GM12865 (cell line): Measurements from ENCODE around the gene TSHZ2.

Source experiments
- DNase-seq: peaks from one replicate; pipeline ENCODE4 v3.0.0; 2010; ENCODE audit warnings: low read depth
- H3K4me3 ChIP-seq: 2 replicates; pipeline ENCODE4 v1.5.1; 2011; ENCODE audit warnings: mild to moderate bottlenecking, low read depth, low read length, control low read depth
- TF ChIP-seq, protein P1 (sequence below): IDR thresholded peaks from 2 replicates; pipeline ENCODE4 v1.5.1; 2011; ENCODE audit warnings: low read length, control low read depth, low read depth, inconsistent platforms; ENCODE audit not compliant: insufficient read depth; ENCODE audit errors: missing control alignments

The TSHZ2 gene

GRCh38 chr20:53032478-53032932 is 60.3 kb downstream of the TSHZ2 start:
- TF ChIP-seq, protein P1, sequence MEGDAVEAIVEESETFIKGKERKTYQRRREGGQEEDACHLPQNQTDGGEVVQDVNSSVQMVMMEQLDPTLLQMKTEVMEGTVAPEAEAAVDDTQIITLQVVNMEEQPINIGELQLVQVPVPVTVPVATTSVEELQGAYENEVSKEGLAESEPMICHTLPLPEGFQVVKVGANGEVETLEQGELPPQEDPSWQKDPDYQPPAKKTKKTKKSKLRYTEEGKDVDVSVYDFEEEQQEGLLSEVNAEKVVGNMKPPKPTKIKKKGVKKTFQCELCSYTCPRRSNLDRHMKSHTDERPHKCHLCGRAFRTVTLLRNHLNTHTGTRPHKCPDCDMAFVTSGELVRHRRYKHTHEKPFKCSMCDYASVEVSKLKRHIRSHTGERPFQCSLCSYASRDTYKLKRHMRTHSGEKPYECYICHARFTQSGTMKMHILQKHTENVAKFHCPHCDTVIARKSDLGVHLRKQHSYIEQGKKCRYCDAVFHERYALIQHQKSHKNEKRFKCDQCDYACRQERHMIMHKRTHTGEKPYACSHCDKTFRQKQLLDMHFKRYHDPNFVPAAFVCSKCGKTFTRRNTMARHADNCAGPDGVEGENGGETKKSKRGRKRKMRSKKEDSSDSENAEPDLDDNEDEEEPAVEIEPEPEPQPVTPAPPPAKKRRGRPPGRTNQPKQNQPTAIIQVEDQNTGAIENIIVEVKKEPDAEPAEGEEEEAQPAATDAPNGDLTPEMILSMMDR: no peak
- H3K4me3 ChIP-seq: no peak overlapping the region
- DNase-seq: no peak

DNA sequence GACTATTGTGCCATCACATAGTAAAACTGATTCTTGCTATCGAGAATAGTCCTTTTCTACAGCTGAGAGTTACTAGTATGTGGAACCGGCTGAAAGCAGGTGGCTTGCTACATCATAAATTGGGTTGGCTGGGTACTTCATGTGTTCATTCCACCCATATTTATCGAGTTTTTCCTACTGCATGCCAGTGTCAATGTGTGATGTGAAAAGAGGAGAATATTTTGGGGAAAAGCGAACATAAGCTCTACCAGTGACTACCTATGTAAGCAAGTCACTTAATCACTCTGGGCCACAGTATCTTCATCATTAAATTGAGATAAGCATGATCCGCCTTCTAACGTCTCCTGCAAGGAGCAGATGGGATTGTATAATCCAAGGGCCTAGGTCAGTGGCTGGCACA is 61.0 kb downstream of the TSHZ2 start:
- TF ChIP-seq, protein P1: no peak
- no peak overlapping the region for H3K4me3 ChIP-seq
- no peak for DNase-seq

DNA sequence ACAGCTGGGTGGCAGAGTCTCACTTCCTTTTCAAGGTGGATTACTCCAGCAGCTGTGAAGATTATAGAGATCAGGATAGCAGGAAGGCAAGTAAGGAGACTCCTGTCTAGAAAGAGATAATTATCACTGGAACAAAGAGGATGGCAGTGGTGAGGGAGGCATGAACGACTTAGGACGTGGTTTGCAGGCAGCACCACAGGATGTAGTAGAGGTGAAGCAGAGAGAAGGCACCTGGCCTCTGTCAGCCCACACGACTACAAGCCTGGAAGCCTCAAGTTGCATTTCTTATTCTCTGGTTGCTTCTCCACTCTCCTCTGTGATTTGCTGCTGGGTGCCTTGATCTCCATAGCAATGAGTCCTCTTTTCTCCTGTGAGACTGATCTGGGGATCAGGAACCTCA is 62.7 kb downstream of the TSHZ2 start:
- DNase-seq: no peak
- TF ChIP-seq, protein P1: no peak
- no peak overlapping the region for H3K4me3 ChIP-seq

DNA sequence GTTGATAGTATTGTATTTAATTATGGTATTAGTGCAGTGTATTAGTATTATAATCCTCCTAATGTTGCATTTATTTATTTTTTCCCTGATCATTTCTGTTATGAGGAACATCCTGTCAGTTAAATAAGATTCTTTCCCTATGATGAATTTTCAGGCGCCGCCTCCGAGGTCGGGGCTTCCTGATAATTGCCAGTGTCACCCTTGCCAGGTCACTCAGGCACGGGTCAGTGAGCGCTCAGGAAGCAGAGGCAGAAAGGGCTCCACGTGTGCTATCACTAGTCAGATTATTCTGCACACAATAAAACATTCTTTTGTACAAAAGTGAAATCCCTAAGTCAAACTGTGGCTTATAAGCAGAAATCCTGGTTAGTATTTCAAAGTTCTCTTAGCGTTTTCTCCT is 64.8 kb downstream of the TSHZ2 start:
- DNase-seq: no peak
- H3K4me3 ChIP-seq: no peak overlapping the region
- TF ChIP-seq, protein P1: no peak

- H3K4me3 ChIP-seq: no peak overlapping the region
- TF ChIP-seq, protein P1: no peak
- no peak for DNase-seq
These were observed 65.5 kb downstream of the TSHZ2 start for GRCh38 chr20:53037621-53038020.

- TF ChIP-seq, protein P1: no peak
- H3K4me3 ChIP-seq: no peak overlapping the region
- no peak for DNase-seq
These were observed 66.1 kb downstream of the TSHZ2 start for GRCh38 chr20:53038299-53038698.
